BE2C (cell line): ENCODE data around the gene WDR31.
"Not testable (repeated sequence)": the region's sequence is repeated elsewhere in the genome, so short reads cannot be mapped to it uniquely, and the experiment has no call there.

ENCODE experiments used
- DNase-seq: peaks from one replicate; pipeline ENCODE4 v3.0.0-alpha.2; 2020
- H3K27me3 ChIP-seq: fragments of 250-450 bp; sonication (Bioruptor Pico); 2 replicates; pipeline ENCODE4 v1.5.1; 2020; ENCODE audit warnings: mild to moderate bottlenecking
- H3K36me3 ChIP-seq: fragments of 250-450 bp; sonication (Bioruptor Pico); 2 replicates; pipeline ENCODE4 v1.5.1; 2020; ENCODE audit warnings: mild to moderate bottlenecking
- H3K4me1 ChIP-seq: fragments of 250-450 bp; sonication (Bioruptor Pico); 2 replicates; pipeline ENCODE4 v1.5.1; 2020
- H3K4me3 ChIP-seq: 2 replicates; pipeline ENCODE4 v1.5.1; 2011; ENCODE audit warnings: low read depth, low read length
- H3K9me3 ChIP-seq: fragments of 250-450 bp; sonication (Bioruptor Pico); 2 replicates; pipeline ENCODE4 v1.5.1; 2020
- TF ChIP-seq, protein P1 (sequence below): IDR thresholded peaks from 2 replicates; pipeline ENCODE4 v1.5.1; 2012; ENCODE audit warnings: mild to moderate bottlenecking, low read depth, low read length

WDR31 gene

DNA sequence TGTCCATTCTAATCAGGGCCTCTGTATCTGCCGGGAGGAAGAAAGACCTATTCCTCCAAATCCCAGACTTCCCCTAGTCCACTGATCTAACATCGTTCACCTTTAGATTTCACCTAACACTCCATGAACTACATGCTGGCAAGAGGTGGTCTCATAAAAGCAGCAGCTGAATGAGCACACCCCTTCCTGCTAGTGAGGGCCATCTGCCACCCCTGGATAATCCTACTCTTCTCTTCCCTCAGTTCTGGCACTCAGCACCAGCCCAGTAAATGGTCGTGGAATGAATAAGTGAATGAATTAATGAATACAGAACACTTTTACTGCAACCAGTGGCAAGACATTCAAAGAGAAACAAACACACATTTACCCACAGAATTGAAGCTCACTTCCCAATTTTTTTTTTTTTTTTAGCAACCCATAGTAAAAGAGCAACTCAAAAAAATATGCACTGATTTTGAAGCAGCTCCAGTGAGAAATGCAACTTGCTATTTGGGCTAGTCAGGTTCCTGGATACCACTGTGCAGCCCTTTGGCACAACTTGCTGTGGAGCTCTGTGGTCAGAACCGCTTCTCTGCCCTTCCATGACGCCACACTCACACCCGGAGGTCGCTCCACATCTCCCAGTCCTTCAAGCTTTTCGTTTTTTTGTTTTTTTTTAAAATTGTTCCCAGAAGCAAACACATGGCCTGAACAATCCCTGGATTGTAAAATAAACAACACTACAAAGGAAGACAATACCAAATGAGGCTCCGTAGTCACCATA lies 43.1 kb downstream of the WDR31 start:
- H3K27me3 ChIP-seq: no peaks in the 10 kb centered on the region
- no peaks in the 10 kb centered on the region for H3K9me3 ChIP-seq
- no peak overlapping the region for H3K4me3 ChIP-seq
- TF ChIP-seq, protein P1, sequence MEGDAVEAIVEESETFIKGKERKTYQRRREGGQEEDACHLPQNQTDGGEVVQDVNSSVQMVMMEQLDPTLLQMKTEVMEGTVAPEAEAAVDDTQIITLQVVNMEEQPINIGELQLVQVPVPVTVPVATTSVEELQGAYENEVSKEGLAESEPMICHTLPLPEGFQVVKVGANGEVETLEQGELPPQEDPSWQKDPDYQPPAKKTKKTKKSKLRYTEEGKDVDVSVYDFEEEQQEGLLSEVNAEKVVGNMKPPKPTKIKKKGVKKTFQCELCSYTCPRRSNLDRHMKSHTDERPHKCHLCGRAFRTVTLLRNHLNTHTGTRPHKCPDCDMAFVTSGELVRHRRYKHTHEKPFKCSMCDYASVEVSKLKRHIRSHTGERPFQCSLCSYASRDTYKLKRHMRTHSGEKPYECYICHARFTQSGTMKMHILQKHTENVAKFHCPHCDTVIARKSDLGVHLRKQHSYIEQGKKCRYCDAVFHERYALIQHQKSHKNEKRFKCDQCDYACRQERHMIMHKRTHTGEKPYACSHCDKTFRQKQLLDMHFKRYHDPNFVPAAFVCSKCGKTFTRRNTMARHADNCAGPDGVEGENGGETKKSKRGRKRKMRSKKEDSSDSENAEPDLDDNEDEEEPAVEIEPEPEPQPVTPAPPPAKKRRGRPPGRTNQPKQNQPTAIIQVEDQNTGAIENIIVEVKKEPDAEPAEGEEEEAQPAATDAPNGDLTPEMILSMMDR: no peak
- peaks cover 21% of the 10 kb centered on the region for H3K36me3 ChIP-seq
- no peaks in the 10 kb centered on the region; the same call in 1 of the 2 replicates for H3K4me1 ChIP-seq
- DNase-seq: no peak

DNA sequence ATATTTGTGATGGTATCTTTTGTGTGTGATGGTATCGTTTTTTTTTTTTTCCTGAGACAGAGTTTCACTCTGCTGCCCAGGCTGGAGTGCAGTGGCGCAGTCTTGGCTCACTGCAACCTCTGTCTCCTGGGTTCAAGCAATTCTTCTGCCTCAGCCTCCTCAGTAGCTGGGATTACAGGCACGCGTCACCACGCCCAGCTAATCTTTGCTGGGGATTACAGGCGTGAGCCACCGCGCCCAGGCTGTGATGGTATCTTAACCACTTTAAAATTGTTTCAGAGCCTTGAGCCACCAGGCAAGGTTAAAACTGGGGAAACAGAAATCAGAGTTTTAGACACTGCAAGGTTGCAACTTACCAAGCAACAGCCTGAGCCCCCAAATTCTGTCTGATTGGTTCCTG lies 43.8 kb downstream of the WDR31 start:
- not testable (repeated sequence) for H3K4me3 ChIP-seq, DNase-seq, H3K9me3 ChIP-seq, H3K27me3 ChIP-seq, H3K4me1 ChIP-seq
- peaks cover 28% of the 10 kb centered on the region for H3K36me3 ChIP-seq

DNA sequence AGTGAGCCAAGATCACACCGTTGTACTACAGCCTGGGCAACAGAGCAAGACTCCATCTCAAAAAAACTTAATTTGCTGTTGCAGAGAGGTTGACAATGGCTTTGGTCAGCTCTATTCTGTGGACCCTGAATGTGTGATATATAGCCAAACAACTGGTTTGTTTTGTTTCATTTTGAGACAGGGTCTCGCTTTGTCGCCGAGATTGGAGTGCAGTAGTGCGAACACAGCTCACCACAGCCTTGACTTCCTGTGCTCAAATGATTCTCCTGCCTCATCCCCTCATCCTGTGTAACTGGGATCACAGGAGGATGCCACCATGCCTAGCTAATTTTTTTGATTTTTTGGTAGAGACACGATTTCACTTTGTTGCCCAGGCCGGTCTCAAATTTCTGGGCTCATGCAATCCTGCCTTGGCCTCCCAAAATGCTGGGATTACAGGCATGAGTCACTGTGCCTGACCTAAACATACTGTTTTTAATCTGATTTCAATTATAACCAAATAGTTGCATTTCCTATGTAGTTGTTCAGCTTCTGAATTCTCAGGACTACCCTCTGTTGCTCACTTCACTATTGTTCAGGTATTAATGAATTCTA lies 46.7 kb downstream of the WDR31 start:
- no peak for DNase-seq
- no peaks in the 10 kb centered on the region for H3K9me3 ChIP-seq
- TF ChIP-seq, protein P1: no peak
- H3K4me1 ChIP-seq: no peaks in the 10 kb centered on the region
- H3K36me3 ChIP-seq: peaks cover 55% of the 10 kb centered on the region
- H3K4me3 ChIP-seq: no peak overlapping the region
- no peaks in the 10 kb centered on the region for H3K27me3 ChIP-seq

DNA sequence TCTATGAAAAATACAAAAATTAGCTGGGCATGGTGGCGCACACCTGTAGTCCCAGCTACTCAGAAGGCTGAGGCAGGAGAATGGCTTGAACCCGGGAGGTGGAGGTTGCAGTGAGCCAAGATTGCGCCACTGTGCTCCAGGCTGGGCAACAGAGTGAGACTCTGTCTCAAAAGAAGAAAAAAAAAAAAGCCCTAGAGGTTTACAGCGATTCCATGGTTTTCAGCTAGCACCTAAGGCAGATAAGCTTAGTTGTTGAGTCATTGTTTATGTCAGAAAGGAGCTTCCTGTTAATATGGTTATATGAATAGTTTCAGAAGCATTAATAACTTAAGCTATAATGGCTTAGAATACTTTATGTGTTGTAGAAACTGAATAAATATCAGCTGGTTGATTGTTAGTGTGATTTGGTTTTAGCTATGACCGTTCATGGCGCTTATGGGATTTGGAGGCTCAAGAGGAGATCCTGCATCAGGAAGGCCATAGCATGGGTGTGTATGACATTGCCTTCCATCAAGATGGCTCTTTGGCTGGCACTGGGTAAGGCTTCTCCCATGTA lies 49.9 kb downstream of the WDR31 start:
- H3K9me3 ChIP-seq: no peaks in the 10 kb centered on the region
- TF ChIP-seq, protein P1: no peak
- peaks cover 76% of the 10 kb centered on the region for H3K36me3 ChIP-seq
- H3K4me1 ChIP-seq: no peaks in the 10 kb centered on the region
- DNase-seq: no peak
- no peaks in the 10 kb centered on the region for H3K27me3 ChIP-seq
- H3K4me3 ChIP-seq: no peak overlapping the region

DNA sequence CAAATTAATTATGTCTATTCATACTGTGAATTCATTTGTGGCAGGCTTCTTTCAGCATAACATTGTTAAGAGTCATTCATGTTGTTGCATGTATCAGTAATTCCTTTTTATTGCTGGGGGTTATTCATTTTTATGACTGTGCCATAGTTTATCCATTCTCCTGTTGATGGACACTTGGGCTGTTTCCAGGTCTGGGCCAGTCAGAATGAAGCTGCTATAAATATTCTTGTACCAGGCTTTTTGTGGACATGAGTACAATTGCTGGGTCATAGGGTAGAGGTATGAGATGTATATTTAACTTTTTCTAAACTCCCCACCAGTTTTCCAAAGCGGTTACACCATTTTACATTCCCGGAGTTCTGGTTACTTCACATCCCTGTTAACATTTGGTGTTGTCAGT lies 51.0 kb downstream of the WDR31 start:
- Histone ChIP-seq H3K9me3 (no peaks in the 10 kb centered on the region), H3K4me3 (no peak overlapping the region), H3K27me3 (no peaks in the 10 kb centered on the region), H3K36me3 (peaks cover 86% of the 10 kb centered on the region), H3K4me1 (no peaks in the 10 kb centered on the region)
- TF ChIP-seq, protein P1: no peak
- DNase-seq: no peak

DNA sequence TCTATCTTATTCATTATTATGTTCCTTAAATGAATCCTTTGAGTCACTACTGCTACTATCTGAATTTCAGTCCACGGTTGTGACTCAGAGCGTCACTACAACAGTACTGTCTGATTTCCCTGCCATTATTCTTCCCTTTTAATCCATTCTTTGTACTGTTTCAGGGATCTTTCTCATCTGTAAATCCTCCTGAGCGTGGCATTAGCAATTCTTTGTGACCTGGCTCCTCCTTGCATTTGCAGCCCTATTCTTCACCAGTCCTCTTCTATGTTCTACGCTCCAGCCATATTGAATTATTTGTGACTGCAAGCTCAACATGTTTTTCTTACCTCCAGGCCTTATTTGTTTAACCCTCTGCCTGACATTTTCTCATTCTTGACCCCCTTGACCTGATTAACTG lies 58.7 kb downstream of the WDR31 start:
- Histone ChIP-seq H3K4me1 (no peaks in the 10 kb centered on the region), H3K9me3 (no peaks in the 10 kb centered on the region), H3K27me3 (no peaks in the 10 kb centered on the region), H3K4me3 (no peak overlapping the region), H3K36me3 (peaks cover 79% of the 10 kb centered on the region)
- DNase-seq: no peak
- TF ChIP-seq, protein P1: no peak
